Endothelial cell of umbilical vein (primary cell): Measurements from ENCODE around the gene RIPOR3. TPM values are rescaled to one million over a fixed set of nuclear protein-coding genes. Genes with fewer than 3 reads are reported as not detected.

Experiments used
- BruUV-seq: library from RNA; stranded (reverse); fragments of 400-500 nt; replicated peaks from 2 replicates; lab custom pipeline; 2021; lab: Mats Ljungman, UMichigan
- CTCF ChIA-PET: fragments of 300-600, 350-600 bp; sonication (Branson Sonifier 250); formaldehyde crosslinking; loops from one replicate; lab custom pipeline; 2021; ENCODE audit warnings: antibody characterized with exemption, inconsistent platforms; lab: Charles Lee
- POLR2A ChIA-PET: fragments of 300-600, 350-600 bp; sonication (Branson Sonifier 250); formaldehyde crosslinking; loops from one replicate; lab custom pipeline; 2021; ENCODE audit warnings: antibody characterized with exemption, inconsistent platforms; lab: Charles Lee
- DNase-seq: peaks from one replicate; pipeline ENCODE4 v3.0.0-alpha.2; 2011; ENCODE audit warnings: low read depth, low spot score
- FAIRE-seq: peaks from 2 replicates; lab custom pipeline; 2011; peaks lifted over from hg19 to GRCh38; lab: Jason Lieb, UNC
- H2AFZ ChIP-seq: 2 replicates; pipeline ENCODE4 v1.6.0; 2012; ENCODE audit warnings: low read depth, low read length, control low read depth, inconsistent platforms
- H3K27ac ChIP-seq: 2 replicates; pipeline ENCODE4 v1.5.1; 2011; ENCODE audit warnings: low read depth, mild to moderate bottlenecking, control low read depth, low read length, moderate library complexity; ENCODE audit not compliant: insufficient read depth
- H3K27me3 ChIP-seq, 2 experiments: 2 replicates each; pipeline versions ENCODE4 v1.6.0 to v1.6.1; 2011; ENCODE audit warnings: low read length in 2 of 2, mixed read lengths in 1 of 2; ENCODE audit not compliant: control insufficient read depth in 2 of 2, insufficient read depth in 2 of 2
- H3K36me3 ChIP-seq, 2 experiments: 2 replicates in 1 of 2; 3 replicates in 1 of 2; pipeline ENCODE4 v1.5.1; 2011; ENCODE audit warnings: low read length in 2 of 2, mild to moderate bottlenecking in 1 of 2, moderate library complexity in 1 of 2; ENCODE audit not compliant: control insufficient read depth in 2 of 2, insufficient read depth in 2 of 2; ENCODE audit errors: extremely low read depth in 1 of 2
- H3K4me1 ChIP-seq: 3 replicates; pipeline ENCODE4 v1.5.1; 2011; ENCODE audit warnings: mild to moderate bottlenecking, low read length; ENCODE audit not compliant: control insufficient read depth, insufficient read depth; ENCODE audit errors: extremely low read depth
- H3K4me2 ChIP-seq: 2 replicates; pipeline ENCODE4 v1.6.1; 2011; ENCODE audit warnings: low read length, control low read depth, mixed read lengths; ENCODE audit not compliant: insufficient read depth
- H3K4me3 ChIP-seq, 3 experiments: fragments of 200-600 bp in 1 of 3; sonication (generic), shearing (Covaris generic) in 1 of 3; replicated peaks in 1 of 3; 2 replicates each; pipeline ENCODE4 v1.5.1; 2011 to 2016; ENCODE audit warnings: control low read depth in 3 of 3, low read length in 3 of 3, mild to moderate bottlenecking in 2 of 3, inconsistent platforms in 1 of 3, low read depth in 1 of 3, moderate library complexity in 1 of 3; ENCODE audit not compliant: insufficient read depth in 1 of 3
- H3K79me2 ChIP-seq: 2 replicates; pipeline ENCODE4 v1.6.0; 2012; ENCODE audit warnings: low read length, inconsistent platforms; ENCODE audit not compliant: control insufficient read depth, insufficient read depth
- H3K9ac ChIP-seq: replicated peaks from 2 replicates; pipeline ENCODE3; 2011; ENCODE audit warnings: low read length, control low read depth; ENCODE audit not compliant: insufficient read depth; ENCODE audit errors: extremely low read depth
- H3K9me1 ChIP-seq: replicated peaks from 3 replicates; pipeline ENCODE4 v1.6.0; 2011; ENCODE audit warnings: mild to moderate bottlenecking, low read length; ENCODE audit not compliant: control insufficient read depth, insufficient read depth; ENCODE audit errors: extremely low read depth
- H3K9me3 ChIP-seq: replicated peaks from 2 replicates; pipeline ENCODE4 v1.5.1; 2012; ENCODE audit warnings: low read length, inconsistent platforms; ENCODE audit not compliant: control insufficient read depth, insufficient read depth
- H4K20me1 ChIP-seq: replicated peaks from 2 replicates; pipeline ENCODE3; 2011; ENCODE audit warnings: mild to moderate bottlenecking, low read length; ENCODE audit not compliant: control insufficient read depth, insufficient read depth; ENCODE audit errors: extremely low read depth
- CTCF ChIP-seq, 2 donors: IDR thresholded peaks; 1 replicate in 1 of 2; 2 replicates in 1 of 2; pipeline ENCODE4 v1.5.1; 2011; ENCODE audit warnings: low read length in 2 of 2, mild to moderate bottlenecking in 2 of 2, moderate library complexity in 2 of 2, control low read depth in 1 of 2, inconsistent platforms in 1 of 2, low read depth in 1 of 2; ENCODE audit not compliant: insufficient read depth in 1 of 2; ENCODE audit errors: extremely low read depth in 1 of 2
- EZH2 ChIP-seq: IDR thresholded peaks from 2 replicates; pipeline ENCODE4 v1.6.1; 2012; ENCODE audit warnings: borderline replicate concordance, low read depth, mild to moderate bottlenecking, moderate library complexity, low read length, inconsistent platforms; ENCODE audit not compliant: severe bottlenecking
- FOS ChIP-seq: IDR thresholded peaks from 2 replicates; pipeline ENCODE4 v1.6.1; 2011; ENCODE audit warnings: mild to moderate bottlenecking, low read length, moderate library complexity, borderline replicate concordance; ENCODE audit not compliant: insufficient read depth
- GATA2 ChIP-seq: IDR thresholded peaks from 2 replicates; pipeline ENCODE4 v1.7.0; 2011; ENCODE audit warnings: low read depth, mild to moderate bottlenecking, moderate library complexity, mixed read lengths, low read length; ENCODE audit not compliant: insufficient read length, insufficient read depth
- JUN ChIP-seq: IDR thresholded peaks from 2 replicates; pipeline ENCODE4 v1.6.1; 2011; ENCODE audit warnings: borderline replicate concordance, low read depth; ENCODE audit not compliant: insufficient read length, insufficient read depth
- MAX ChIP-seq: IDR thresholded peaks from 2 replicates; pipeline ENCODE4 v1.6.1; 2011; ENCODE audit not compliant: insufficient read depth, insufficient read length
- MYC ChIP-seq: IDR thresholded peaks from one replicate; pipeline ENCODE4 v1.6.1; 2011; ENCODE audit warnings: mild to moderate bottlenecking, low read depth, low read length
- POLR2A ChIP-seq: IDR thresholded peaks from 2 replicates; pipeline ENCODE4 v1.6.1; 2012; ENCODE audit warnings: low read depth, mild to moderate bottlenecking, control low read depth, low read length
- POLR2AphosphoS5 ChIP-seq: IDR thresholded peaks from 2 replicates; pipeline ENCODE4 v1.6.1; 2012; ENCODE audit warnings: low read depth, mild to moderate bottlenecking, control low read depth, low read length, moderate library complexity; ENCODE audit not compliant: insufficient read depth
- dilution Hi-C: fragments of 300-500 bp; cut with MboI; formaldehyde crosslinking; loops from one replicate; pipeline ENCODE4 v1.15.0; 2019; ENCODE audit warnings: low sequenced_read_pairs; ENCODE audit not compliant: extremely low pct_ligation_motif_present
- intact Hi-C: fragments of 100-400 bp; cut with micrococcal nuclease; formaldehyde crosslinking; loops from one replicate; pipeline ENCODE4 v1.10.0; 2022
- polyA plus RNA-seq, 4 experiments: library from polyadenylated mRNA; depleted of rRNA in 3 of 4; stranded (reverse) in 3 of 4; unstranded in 1 of 4; fragments of >200 nt; gene quantifications; 2 replicates each; pipeline versions ENCODE4 v1.2.1 to v1.2.3, GENCODE V29; 2011 to 2012; ENCODE audit warnings: missing spikeins in 1 of 4
- total RNA-seq: library from RNA; stranded (reverse); gene quantifications from 2 replicates; pipeline ENCODE4 v1.2.3, GENCODE V29; 2021

The RIPOR3 gene
- total and polyA plus RNA-seq, 2 donors (not counting 3 experiments of a cell fraction or from before 2014, with no cell fraction given), result not detected

DNA sequence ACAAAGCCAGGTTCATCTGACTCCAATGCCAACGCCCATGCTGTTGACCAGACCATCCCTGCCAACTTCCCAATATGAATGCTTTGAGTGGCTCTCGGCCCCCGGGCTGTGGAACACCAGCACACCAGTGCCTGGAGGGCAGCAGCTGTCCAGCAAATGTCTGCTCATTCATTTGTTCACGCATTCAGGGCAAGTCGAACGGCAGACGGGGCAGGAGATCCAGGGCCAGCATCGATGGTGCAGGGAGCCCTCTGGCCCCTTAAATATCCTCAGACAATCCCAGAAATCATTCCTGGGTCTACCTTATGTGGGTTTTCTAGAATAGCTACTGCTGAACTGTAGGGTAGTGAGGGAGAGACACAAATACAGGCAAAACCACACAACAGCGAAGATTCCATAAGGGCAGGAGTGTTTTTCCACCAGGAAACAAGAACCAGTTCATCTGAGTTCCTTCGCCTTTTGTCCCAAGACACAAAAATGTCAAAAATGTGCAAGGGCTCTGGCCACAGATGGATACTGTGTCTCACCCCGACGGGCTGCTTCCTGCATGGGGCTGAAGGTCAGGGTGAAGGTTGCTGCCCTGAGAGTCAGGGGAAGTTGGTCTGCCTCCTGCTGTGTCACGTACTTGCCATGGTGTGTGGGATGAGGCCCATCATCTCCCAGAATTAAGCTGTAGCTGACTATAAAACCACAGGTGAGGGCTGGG, 15.5 kb downstream of the RIPOR3 start:
- FAIRE-seq (no peak), DNase-seq (no peak)
- ChIA-PET CTCF (interaction anchor here (0.7 to 1.1 kb wide), 2 partner anchors 11 to 21 kb away, joined by 3 read pairs; no protein-coding TSS in a partner anchor), POLR2A (no interaction called here)
- TF ChIP-seq GATA2, result no peak
- Histone ChIP-seq H4K20me1 (no peaks in the 10 kb centered on the region), H3K9me3 (no peaks in the 10 kb centered on the region), H3K4me3 (no peak overlapping the region), H3K36me3 (no peaks in the 10 kb centered on the region), H2AFZ (no peak overlapping the region), H3K9me1 (no peaks in the 10 kb centered on the region), H3K4me2 (no peak overlapping the region), H3K4me1 (no peaks in the 10 kb centered on the region), H3K79me2 (no peaks in the 10 kb centered on the region), H3K9ac (no peak overlapping the region), H3K27ac (no peak overlapping the region), H3K27me3 (no peaks in the 10 kb centered on the region)
- dilution Hi-C loops (no loop called here), intact Hi-C loops (no loop called here)
- no TSS peak for BruUV-seq

- Histone ChIP-seq H3K36me3 (no peaks in the 10 kb centered on the region), H3K9me1 (no peaks in the 10 kb centered on the region), H3K27ac (no peak overlapping the region), H4K20me1 (no peaks in the 10 kb centered on the region), H3K79me2 (no peaks in the 10 kb centered on the region), H3K9ac (no peak overlapping the region), H3K4me3 (no peak overlapping the region), H3K27me3 (no peaks in the 10 kb centered on the region), H2AFZ (no peak overlapping the region), H3K9me3 (no peaks in the 10 kb centered on the region), H3K4me2 (no peak overlapping the region), H3K4me1 (no peaks in the 10 kb centered on the region)
- ChIA-PET POLR2A (no interaction called here), CTCF (interaction anchor here (0.7 kb wide), 1 partner anchor 21 kb away, joined by 3 read pairs; no protein-coding TSS in a partner anchor)
- FAIRE-seq (no peak), DNase-seq (no peak)
- no TSS peak for BruUV-seq
- dilution Hi-C loops (no loop called here), intact Hi-C loops (no loop called here)
- no peak for TF ChIP-seq JUN
- no peak for TF ChIP-seq GATA2
- TF ChIP-seq MAX, result no peak
- no peak for TF ChIP-seq POLR2A
- no peak for TF ChIP-seq POLR2AphosphoS5
- no peak for TF ChIP-seq FOS
- no peak for TF ChIP-seq EZH2
- TF ChIP-seq MYC, result no peak
- TF ChIP-seq CTCF (IDR thresholded peaks at IDR 0.05; ENCODE audit: extremely low read depth in 1 of 2, insufficient read depth in 1 of 2, low read depth in 1 of 2, low read length in 2 of 2), result no peak
These were observed 17.1 kb downstream of the RIPOR3 start for GRCh38 chr20:50674138-50674825.
